Stimulated activated CD8-positive, alpha-beta memory T cell treated with anti-CD3 and anti-CD28 coated beads, Interleukin-15, amount 100 ng/mL, for 4 hours (primary cell): ENCODE data around the gene CCDC136.

Experiments used
- DNase-seq, 2 donors: peaks; one replicate each; pipeline ENCODE4 v3.0.0-alpha.2; 2020; ENCODE audit warnings: low read depth in 2 of 2

Gene CCDC136

DNA sequence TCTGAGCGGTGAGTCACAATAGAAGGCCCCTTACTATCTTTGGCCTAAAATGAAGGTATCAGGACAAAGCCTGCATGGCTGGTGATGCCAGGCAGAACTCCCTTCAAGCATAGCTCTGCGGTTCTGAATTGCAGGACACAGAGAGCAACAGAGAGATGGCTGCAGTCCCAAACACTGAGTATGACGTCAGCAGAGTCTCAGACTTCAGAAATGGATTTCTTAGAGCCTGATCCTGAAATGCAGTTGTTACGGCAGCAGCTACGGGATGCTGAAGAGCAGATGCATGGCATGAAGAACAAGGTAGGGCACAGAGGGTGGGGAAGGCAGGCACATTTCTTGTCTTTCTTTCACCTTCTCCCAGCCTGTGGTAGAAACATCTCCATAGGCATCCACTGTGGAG lies 13.5 kb downstream of the CCDC136 start:
- no peak for DNase-seq

DNA sequence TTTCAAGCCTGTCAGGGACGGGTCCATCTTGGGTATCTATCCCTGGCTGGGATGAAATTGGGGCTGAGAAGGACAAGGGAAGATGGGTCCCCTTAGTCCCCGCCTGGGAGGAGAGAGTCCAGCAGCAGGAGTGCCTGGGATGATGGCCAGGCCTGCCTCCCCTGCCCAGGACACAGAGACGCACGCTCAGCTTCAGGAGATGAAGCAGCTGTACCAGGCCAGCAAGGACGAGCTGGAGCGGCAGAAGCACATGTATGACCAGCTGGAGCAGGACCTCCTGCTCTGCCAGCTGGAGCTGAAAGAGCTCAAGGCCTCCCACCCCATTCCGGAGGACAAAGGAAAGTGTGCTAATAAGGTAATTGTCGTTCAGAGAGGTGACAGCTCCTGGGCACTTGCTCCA lies 15.4 kb downstream of the CCDC136 start:
- DNase-seq = no peak

DNA sequence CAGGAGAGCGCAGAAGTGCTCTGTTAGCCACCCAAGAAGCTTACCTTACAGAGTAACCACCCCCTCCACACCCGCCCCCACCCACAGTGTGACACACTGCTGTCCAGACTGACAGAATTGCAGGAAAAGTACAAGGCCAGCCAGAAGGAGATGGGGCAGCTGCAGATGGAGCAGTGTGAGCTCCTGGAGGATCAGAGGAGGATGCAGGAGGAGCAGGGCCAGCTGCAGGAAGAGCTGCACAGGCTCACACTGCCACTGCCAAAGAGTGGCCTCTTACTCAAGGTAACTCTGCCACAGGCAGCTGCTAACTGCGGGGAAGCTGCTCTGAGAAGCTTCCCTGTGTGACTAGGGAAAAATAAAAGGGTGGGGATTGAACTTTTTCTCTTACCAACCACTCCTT lies 17.6 kb downstream of the CCDC136 start:
- DNase-seq = no peak

GRCh38 chr7:128810473-128810872 lies 18.7 kb downstream of the CCDC136 start:
- DNase-seq = no peak

GRCh38 chr7:128810997-128811396 lies 19.2 kb downstream of the CCDC136 start:
- no peak for DNase-seq

DNA sequence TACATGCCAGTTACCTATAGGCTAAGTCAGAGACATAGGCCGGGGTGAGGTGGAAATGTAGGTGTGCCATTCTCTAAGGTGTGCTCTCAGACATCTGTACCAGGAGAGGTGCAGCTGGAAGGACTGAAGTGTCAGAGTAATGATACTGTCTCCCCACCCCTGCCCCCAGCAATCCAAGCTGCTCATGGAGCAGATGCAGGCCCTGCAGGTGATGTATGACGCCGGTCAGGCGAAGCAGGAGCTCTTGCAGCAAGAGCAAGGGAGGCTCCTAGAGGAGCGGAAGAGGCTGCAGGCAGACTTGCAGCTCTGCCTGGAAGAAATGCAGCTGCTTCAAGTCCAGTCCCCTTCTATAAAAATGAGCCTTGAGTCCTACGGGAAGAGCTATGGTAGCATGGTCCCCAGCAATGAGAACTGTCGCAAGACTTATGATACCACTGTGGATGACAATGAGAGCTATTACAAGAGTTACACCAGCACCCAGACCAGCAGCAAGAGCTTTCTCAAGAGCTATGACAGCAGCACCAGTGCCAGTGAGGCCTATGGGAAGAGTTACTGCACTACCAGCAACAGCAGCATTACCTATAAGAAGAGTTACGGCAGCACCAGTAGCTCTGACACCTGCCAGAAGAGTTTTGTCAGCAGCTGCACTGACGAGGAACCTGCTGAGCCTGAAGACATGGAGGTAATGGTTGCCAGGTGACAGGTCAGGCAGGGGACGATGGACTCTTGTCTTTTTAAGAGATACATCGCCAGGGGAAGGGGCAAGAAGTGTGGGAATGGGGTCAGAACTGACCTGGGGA lies 20.1 kb downstream of the CCDC136 start:
- DNase-seq = no peak

DNA sequence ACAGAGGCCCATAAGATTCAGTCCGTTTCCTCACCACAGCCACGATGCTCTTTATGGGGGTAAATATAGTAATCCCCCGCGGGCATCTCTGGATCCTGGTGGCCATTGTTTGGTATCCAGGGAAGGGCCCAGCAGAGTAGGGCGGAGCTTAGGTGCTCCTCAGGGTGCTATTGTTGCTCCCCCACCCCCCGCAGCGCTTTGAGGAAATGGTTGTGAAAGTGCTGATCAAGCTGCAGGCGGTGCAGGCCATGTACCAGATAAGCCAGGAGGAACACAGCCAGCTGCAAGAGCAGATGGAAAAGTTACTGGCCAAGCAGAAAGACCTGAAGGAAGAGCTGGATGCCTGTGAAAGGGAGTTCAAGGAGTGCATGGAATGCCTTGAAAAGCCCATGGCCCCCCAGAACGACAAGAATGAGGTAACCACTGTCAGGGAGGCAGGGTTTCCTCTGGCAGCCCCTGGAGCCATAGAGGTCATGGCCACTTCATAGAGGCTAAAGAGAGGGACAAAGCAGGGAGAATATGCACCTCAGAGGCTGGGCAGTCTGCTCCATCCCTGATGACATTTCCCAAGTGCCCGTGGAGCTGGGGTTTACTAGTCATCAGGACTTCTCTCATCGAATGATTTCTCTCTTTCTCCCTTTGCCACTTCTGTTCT lies 20.9 kb downstream of the CCDC136 start:
- no peak for DNase-seq

DNA sequence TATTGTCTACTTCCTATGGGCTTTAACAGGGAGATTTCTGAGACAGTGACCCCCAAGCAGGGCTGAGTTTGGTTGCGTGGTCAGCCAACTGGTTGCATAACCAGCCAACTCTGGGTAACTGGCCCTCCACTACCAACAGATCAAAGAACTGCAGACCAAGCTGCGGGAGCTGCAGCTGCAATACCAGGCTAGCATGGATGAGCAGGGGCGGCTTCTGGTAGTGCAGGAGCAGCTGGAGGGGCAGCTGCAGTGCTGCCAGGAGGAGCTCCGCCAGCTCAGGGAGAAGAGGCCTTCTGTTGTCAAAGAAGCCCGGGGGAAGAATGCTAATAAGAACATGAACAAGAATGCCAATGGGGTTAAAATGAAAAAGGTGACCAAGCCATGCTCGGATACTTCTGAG lies 22.7 kb downstream of the CCDC136 start:
- no peak for DNase-seq

DNA sequence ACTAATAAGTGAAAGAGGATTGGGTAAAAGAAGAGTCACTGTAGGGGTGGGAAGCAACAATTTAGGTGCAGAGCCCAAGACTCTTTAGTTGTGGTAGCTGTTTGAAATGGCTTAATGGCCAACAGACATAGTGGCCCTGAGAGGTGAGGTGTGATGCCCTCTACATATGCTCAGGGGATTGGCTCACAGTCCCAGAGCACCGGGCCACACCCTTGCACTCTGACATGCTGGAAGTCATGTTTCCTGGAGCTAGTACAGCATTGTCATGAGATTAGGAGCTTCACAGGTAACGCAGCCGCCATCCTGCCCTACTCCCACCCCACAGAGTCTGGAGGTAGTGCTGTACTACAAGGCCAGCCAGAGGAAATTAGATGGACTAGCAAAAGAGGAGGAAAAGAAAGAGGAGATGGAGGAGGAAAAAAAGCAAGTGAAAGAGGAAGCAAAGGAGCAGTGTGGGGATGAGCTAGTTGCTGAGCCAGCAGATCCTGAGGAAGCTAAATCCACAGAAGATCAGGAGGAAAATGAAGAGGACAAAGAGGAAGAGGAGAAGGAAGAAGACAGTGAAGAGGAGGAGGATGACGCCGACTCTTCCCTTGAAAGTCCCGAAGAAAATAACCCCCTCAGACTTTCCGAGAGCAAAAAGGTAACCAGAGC lies 23.6 kb downstream of the CCDC136 start:
- DNase-seq = no peak

DNA sequence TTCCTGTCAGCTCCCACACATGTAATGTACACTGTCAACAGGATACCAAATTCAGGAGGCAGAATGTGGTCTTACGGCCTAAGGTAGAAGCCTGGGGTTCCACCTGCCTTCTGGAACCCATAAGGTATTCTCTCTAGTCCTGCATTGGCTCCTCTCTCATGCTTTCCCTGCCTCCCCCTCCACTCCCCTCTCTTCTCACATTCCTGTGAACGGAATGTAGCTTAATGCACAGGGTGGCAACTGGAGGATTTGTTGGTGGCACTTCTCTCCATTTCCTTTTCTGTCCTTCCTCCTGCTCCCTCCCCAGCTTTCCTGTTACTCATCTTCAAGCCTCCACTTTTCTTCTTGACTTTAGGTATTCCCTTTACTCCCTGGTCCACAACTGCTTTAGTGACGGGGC lies 26.9 kb downstream of the CCDC136 start:
- DNase-seq = no peak

- DNase-seq = no peak
Observed at GRCh38 chr7:128821724-128822123, 30.0 kb downstream of the CCDC136 start.

DNA sequence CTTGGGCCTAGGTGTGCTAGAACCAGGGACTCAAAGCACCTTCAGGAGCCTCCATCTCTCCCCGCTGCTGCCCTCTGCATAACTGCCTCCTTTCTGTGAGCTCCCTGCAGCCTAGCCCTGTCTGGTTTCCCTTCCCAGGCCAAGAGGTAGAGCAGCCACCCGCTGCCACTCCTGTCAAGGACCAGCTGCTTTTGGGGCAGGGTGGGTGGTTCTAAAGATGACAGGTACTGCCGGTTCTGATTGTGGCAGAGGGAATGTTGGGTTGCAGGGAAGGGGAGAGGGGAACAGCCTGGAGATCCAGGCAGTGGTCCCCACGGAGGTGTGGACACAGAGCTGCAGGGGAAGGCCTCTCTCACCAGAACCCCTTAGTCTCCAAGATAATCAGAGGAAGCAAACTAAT lies 34.7 kb downstream of the CCDC136 start:
- no peak for DNase-seq

DNA sequence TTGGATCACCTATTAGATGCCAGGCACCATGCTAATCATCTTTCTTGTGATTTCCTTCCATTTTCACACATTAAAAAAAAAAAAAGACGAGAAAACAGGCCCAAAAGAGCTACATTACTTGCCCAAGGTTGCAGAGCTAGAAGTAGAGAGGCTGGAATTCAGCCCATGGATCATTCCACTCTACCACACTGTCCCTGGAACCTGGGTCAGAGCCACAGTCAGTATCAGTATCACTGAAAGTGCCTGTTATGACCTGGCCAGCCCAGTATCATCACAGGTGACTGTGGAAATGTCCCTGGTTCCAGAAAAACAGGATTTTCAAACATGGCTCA lies 35.1 kb downstream of the CCDC136 start:
- DNase-seq = no peak

GRCh38 chr7:128827248-128827958 lies 35.6 kb downstream of the CCDC136 start:
- no peak for DNase-seq

- DNase-seq = no peak
Observed at GRCh38 chr7:128827971-128828711, 36.4 kb downstream of the CCDC136 start.

DNA sequence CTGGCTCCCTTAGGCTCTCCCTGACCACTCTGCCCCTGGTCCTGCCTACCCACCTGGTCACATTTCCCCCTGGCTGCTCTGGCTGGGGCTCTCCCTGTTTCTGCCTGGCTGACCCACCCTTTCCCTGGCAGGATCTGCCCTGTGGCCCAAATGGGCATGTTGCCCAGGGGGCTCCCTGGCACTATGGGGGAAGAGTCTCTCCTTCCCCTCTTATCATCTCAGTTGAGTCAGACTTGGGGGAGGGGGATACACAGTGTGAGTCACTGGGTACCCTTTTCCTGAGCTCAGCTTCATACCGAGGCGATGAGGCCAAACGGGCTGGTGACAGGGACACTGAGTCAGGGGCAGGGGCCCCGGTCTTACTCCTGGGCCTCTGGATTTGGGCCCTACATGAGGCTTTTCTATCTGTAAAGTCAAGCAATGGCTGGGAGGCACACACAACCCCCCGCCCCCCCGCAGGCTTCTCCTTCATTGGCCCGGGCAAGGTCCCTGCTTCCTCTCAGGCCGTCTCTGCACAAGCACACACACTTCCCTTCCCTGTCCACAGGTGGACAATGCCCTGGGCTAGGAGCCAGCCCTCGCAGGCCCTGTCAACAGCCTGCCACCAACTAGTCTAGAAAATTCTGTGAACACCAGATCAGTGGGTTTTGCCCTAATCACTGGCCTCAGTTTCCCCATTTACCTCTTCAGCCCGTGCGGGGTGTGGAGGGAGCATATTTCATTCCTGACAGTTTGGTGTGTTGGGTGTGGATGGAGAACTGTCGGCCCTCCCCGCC lies 37.8 kb downstream of the CCDC136 start:
- DNase-seq = no peak

DNA sequence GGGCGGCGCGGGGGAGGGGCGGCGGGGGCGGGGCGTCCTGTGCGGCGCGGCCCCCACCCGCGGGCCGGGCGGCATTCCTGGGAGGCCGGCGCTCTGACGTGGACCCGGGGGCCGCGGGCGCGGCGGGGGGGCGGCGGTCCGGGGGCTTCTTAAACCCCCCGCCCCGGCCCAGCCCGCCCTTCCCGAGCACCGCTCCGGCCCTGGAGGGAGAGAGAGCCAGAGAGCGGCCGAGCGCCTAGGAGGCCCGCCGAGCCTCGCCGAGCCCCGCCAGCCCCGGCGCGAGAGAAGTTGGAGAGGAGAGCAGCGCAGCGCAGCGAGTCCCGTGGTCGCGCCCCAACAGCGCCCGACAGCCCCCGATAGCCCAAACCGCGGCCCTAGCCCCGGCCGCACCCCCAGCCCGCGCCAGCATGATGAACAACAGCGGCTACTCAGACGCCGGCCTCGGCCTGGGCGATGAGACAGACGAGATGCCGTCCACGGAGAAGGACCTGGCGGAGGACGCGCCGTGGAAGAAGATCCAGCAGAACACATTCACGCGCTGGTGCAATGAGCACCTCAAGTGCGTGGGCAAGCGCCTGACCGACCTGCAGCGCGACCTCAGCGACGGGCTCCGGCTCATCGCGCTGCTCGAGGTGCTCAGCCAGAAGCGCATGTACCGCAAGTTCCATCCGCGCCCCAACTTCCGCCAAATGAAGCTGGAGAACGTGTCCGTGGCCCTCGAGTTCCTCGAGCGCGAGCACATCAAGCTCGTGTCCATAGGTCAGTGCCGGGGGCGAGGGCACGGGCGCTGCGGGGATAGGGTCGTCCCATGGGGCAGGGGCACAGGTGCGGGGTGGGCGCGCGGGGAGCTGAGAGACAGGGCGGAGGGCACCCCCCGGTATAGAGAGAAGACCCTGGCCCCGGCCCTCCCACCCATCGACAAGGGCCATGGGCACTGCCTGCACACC lies 38.7 kb downstream of the CCDC136 start, which contains the start of gene FLNC:
FLNC (plus strand) TSS at position 176 of the 947 bp plus-strand sequence; CDS start at position 408, 232 bp downstream.
- no peak for DNase-seq

DNA sequence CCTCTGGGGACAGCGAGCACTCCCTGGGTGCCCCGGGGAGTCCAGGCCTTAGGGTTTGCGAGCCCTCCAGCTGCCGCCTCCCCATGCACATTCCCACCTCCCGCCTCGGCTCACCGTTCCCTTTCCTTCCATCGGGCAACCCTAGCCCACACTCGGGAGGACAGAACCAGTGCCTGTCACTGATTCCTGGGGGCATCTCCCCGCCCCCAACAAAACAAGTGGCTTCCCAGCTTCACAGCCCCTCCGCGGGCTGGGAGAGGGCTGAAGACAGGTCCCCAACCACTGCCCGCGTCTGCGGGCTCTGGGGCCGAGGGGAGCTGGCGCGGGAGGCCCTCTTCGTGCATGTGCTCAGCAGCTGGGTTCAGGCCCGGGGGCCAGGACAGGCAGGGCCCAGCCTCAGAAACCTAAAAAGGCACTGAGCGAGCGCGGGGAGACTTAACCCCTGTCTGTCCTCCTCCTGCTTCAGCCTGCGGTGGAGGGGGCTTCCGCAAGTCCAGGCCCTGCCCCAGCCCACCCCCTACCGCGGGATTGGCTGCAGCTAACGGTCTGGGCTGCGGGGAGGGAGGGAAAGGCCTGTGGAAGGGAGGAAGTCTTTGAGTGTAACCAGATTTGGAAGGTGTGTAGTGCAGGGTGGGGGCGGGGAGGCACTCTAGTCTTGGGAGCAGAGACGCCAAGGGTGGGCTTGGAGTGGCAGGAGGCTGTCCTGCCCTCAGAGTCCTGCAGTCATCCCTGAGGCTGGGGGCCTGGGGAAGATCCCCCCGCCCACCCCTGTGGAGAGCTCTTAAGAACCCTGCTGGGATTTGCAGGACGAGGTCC lies 39.6 kb downstream of the CCDC136 start:
- no peak for DNase-seq
